Measurements from ENCODE around the gene CUL4A. TPM values are rescaled to one million over a fixed set of nuclear protein-coding genes. Genes with fewer than 3 reads are reported as not detected.

The CUL4A gene
- total RNA-seq, 1 experiment from 2014 or later: 97.1 TPM

DNA sequence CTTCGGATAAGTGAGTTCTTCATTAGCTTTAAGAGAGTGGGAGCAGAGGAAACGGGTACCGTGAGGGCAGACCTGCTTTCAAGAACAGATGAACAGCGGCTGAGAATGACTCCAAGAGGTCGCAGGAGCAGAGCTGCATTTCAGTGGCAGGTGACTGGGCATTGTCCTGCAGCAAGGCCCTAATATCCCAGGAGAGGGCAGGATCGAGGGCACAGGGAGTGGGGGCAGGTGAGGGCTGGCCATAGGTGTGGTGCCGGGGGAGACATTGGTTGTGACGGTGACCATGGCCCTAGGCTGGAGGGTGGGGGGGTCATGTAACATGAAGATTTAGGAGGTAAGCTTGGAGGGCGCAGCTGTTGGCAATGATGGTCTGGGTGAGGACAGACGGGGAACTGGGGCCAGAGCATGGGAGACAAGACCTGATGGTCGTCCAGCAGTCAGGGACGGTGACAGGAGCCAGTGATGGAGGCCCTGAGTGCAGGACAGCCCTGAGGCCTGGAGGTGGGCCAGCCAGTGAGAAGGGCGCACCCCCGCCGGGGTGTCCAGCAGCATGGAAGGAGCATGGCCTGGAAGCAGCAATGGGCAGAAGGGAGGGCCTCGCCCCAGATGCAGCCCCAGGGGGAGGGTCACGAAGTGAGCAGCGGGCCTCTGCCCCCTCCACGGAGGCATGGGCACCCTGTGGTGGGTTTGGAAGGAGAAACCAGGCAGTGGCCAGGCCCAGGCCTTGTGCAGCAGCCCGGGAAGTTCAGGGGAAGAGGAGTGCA, 58.4 kb downstream of the CUL4A start:
- no peak overlapping the region for H3K4me3 ChIP-seq (ENCODE audit: low read length)
- H3K36me3 ChIP-seq (ENCODE audit: insufficient read depth, low read length): peaks cover 18% of the 10 kb centered on the region; the same call in 1 of the 2 replicates
- H3K4me2 ChIP-seq (ENCODE audit: low read depth, low read length, poor library complexity, severe bottlenecking): no peak overlapping the region
- H3K27ac ChIP-seq (ENCODE audit: low read length): no peak overlapping the region
- H3K79me2 ChIP-seq (ENCODE audit: low read length): no peaks in the 10 kb centered on the region
- peaks cover 30% of the 10 kb centered on the region for H3K4me1 ChIP-seq (ENCODE audit: low read length)
- no peak overlapping the region for H3K9ac ChIP-seq (ENCODE audit: low read length)
- H4K20me1 ChIP-seq (ENCODE audit: insufficient read depth, low read depth, low read length): no peaks in the 10 kb centered on the region
- H2AFZ ChIP-seq (ENCODE audit: low read length): no peak overlapping the region
- H3K9me3 ChIP-seq (ENCODE audit: low read length): no peaks in the 10 kb centered on the region
- no peak for DNase-seq
- H3K9me2 ChIP-seq (replicated peaks; ENCODE audit: insufficient read depth, low read length): no peaks in the 10 kb centered on the region
- no peaks in the 10 kb centered on the region for H3K27me3 ChIP-seq (ENCODE audit: low read length)

DNA sequence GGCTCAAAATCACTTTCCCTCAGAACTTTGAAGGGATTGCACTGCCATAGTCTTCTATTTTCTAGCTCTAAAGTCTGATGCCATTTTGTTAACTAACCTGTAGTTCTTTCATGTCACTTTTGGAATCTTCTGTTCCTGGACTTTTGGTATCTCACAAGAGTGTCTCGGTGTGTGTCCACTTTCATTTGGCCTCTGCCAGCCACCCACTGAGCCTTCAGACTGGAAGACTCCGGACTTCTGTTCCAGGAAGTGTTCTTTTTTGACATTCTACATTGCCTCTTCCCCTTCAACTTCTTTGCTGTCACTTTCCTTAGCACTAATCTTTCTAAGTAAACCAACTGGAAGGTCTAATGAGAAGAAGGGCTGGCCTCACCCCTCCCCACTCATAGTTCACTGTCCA, 62.6 kb downstream of the CUL4A start:
- Histone ChIP-seq H3K9me2 (replicated peaks; ENCODE audit: insufficient read depth, low read length) (no peaks in the 10 kb centered on the region), H3K4me2 (ENCODE audit: low read depth, low read length, poor library complexity, severe bottlenecking) (peak overlapping the region; percentile 46), H3K4me1 (ENCODE audit: low read length) (peaks cover 22% of the 10 kb centered on the region), H3K36me3 (ENCODE audit: insufficient read depth, low read length) (0 out of 2 replicates have a peak, but pooled peaks cover 15% of the 10 kb centered on the region), H3K79me2 (ENCODE audit: low read length) (no peaks in the 10 kb centered on the region), H3K27ac (ENCODE audit: low read length) (peak overlapping the region; percentile 90), H2AFZ (ENCODE audit: low read length) (no peak overlapping the region), H4K20me1 (ENCODE audit: insufficient read depth, low read depth, low read length) (no peaks in the 10 kb centered on the region), H3K9me3 (ENCODE audit: low read length) (no peaks in the 10 kb centered on the region), H3K27me3 (ENCODE audit: low read length) (no peaks in the 10 kb centered on the region), H3K9ac (ENCODE audit: low read length) (no peak overlapping the region), H3K4me3 (ENCODE audit: low read length) (no peak overlapping the region)
- no peak for DNase-seq

DNA sequence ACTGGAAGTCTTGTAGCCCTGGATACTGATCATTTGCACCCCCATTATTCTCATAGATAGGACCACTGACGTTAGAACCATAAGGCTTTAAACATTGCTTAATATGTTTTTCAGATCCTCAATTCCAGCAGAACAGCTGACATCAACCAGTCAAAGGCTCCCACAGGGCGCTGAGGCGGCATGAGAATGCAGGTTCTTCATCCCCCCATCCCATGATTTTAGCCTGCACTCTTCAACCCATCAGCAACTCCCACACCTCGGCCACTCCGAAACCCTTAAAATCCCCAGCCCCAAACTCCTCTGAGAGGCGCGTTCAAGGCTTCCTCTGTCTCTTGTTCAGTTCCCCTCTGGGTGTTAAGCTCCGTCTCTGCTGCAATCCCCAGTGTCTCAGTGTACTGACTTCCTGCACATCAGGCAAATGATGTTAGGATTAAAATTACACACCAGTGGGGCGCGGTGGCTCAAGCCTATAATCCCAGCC, 63.3 kb downstream of the CUL4A start:
- peak overlapping the region; percentile 46 for H3K4me2 ChIP-seq (ENCODE audit: low read depth, low read length, poor library complexity, severe bottlenecking)
- peaks cover 22% of the 10 kb centered on the region for H3K4me1 ChIP-seq (ENCODE audit: low read length)
- DNase-seq: peak; percentile 74
- H2AFZ ChIP-seq (ENCODE audit: low read length): no peak overlapping the region
- H3K4me3 ChIP-seq (ENCODE audit: low read length): peak overlapping the region; percentile 35; the same call in 1 of the 2 replicates
- no peaks in the 10 kb centered on the region for H3K79me2 ChIP-seq (ENCODE audit: low read length)
- no peaks in the 10 kb centered on the region for H3K9me3 ChIP-seq (ENCODE audit: low read length)
- H3K9ac ChIP-seq (ENCODE audit: low read length): peak overlapping the region; percentile 60
- H3K36me3 ChIP-seq (ENCODE audit: insufficient read depth, low read length): 0 out of 2 replicates have a peak, but pooled peaks cover 15% of the 10 kb centered on the region
- no peaks in the 10 kb centered on the region for H3K27me3 ChIP-seq (ENCODE audit: low read length)
- no peaks in the 10 kb centered on the region for H3K9me2 ChIP-seq (replicated peaks; ENCODE audit: insufficient read depth, low read length)
- no peaks in the 10 kb centered on the region for H4K20me1 ChIP-seq (ENCODE audit: insufficient read depth, low read depth, low read length)
- peak overlapping the region; percentile 90 for H3K27ac ChIP-seq (ENCODE audit: low read length)

DNA sequence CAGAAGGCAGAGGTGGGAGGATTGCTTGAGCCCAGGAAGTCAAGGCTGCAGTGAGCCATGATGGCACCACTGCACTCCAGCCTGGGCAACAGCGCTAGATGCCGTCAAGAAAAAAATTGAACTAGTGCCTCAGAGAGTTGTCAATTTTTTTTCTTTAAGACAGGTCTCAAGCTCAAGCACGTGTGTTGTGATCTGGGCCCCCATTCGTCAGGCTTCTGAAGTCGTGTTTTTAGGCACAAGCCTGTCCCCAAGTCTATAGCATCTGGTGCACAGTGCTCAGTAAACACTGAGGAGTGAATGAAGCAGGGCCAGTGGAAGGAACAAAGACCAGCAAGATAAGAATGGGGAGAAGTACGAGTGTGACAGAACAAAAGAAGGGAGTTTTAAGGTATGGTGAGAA, 63.9 kb downstream of the CUL4A start:
- no peaks in the 10 kb centered on the region for H3K79me2 ChIP-seq (ENCODE audit: low read length)
- peak overlapping the region; percentile 90 for H3K27ac ChIP-seq (ENCODE audit: low read length)
- no peaks in the 10 kb centered on the region for H3K9me2 ChIP-seq (replicated peaks; ENCODE audit: insufficient read depth, low read length)
- peak overlapping the region; percentile 46 for H3K4me2 ChIP-seq (ENCODE audit: low read depth, low read length, poor library complexity, severe bottlenecking)
- no peak overlapping the region for H2AFZ ChIP-seq (ENCODE audit: low read length)
- no peaks in the 10 kb centered on the region for H4K20me1 ChIP-seq (ENCODE audit: insufficient read depth, low read depth, low read length)
- H3K4me1 ChIP-seq (ENCODE audit: low read length): peaks cover 22% of the 10 kb centered on the region
- no peaks in the 10 kb centered on the region for H3K27me3 ChIP-seq (ENCODE audit: low read length)
- H3K9me3 ChIP-seq (ENCODE audit: low read length): no peaks in the 10 kb centered on the region
- 0 out of 2 replicates have a peak, but pooled peaks cover 15% of the 10 kb centered on the region for H3K36me3 ChIP-seq (ENCODE audit: insufficient read depth, low read length)
- no peak overlapping the region for H3K9ac ChIP-seq (ENCODE audit: low read length)
- no peak for DNase-seq
- no peak overlapping the region for H3K4me3 ChIP-seq (ENCODE audit: low read length)

DNA sequence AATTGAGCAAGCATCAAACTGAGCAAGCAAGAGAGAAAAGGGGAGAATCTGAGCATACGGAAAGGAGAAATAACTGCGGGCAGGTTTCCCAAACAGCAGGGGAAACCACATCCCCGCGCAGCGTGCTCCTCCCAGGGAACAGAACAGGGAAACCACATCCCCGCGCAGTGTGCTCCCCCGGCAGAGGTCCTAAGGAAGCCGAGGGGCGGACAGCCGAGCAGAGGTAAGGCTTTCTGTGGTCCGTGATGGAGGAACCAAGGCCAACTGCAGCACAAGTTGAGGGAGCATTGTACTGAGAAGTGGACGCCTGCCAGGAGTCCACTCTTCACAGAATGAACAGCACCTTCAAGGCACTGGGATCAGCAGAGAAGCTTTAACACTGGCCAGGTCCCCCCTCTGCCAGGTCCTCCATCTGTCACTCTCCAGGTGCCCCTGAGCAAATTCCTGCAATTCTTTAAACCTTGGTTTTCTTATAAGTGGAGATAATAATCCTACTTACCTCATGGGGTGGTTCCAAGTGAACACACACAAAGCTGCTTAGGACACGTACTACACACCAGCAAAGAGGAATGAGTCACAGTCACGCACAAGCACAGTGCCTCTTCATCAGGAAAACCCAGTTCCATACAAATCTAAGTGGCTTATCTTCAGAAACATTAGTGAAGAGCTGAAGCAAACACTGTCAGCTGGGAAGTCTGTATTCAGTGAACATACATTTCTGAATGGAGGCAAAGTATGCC, 64.6 kb downstream of the CUL4A start:
- no peak overlapping the region for H2AFZ ChIP-seq (ENCODE audit: low read length)
- no peak overlapping the region for H3K9ac ChIP-seq (ENCODE audit: low read length)
- 0 out of 2 replicates have a peak, but pooled peaks cover 13% of the 10 kb centered on the region for H3K36me3 ChIP-seq (ENCODE audit: insufficient read depth, low read length)
- no peaks in the 10 kb centered on the region for H3K79me2 ChIP-seq (ENCODE audit: low read length)
- no peak overlapping the region for H3K4me2 ChIP-seq (ENCODE audit: low read depth, low read length, poor library complexity, severe bottlenecking)
- H3K4me3 ChIP-seq (ENCODE audit: low read length): no peak overlapping the region
- H3K27me3 ChIP-seq (ENCODE audit: low read length): no peaks in the 10 kb centered on the region
- no peaks in the 10 kb centered on the region for H3K9me3 ChIP-seq (ENCODE audit: low read length)
- H3K9me2 ChIP-seq (replicated peaks; ENCODE audit: insufficient read depth, low read length): no peaks in the 10 kb centered on the region
- H4K20me1 ChIP-seq (ENCODE audit: insufficient read depth, low read depth, low read length): no peaks in the 10 kb centered on the region
- H3K4me1 ChIP-seq (ENCODE audit: low read length): peaks cover 22% of the 10 kb centered on the region
- H3K27ac ChIP-seq (ENCODE audit: low read length): peak overlapping the region; percentile 90; the same call in 1 of the 2 replicates
- no peak for DNase-seq

DNA sequence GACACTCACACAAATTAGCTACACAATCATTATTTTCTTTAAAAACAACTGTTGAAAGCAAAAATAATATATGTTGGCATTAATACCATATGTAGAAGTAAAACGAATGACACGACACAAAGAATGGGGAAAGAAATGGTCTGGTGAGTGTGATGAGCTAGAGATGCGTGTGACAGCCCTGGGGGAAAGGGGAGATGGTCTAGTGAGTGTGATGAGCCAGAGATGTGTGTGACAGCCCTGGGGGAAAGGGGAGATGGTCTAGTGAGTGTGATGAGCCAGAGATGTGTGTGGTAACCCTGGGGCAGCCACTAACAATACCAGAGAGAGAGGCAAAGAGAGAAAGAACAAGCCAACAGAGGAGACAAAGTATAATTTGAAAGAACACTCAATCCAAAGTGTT, 65.3 kb downstream of the CUL4A start:
- no peaks in the 10 kb centered on the region for H4K20me1 ChIP-seq (ENCODE audit: insufficient read depth, low read depth, low read length)
- no peak overlapping the region for H2AFZ ChIP-seq (ENCODE audit: low read length)
- H3K27ac ChIP-seq (ENCODE audit: low read length): no peak overlapping the region
- H3K9ac ChIP-seq (ENCODE audit: low read length): no peak overlapping the region
- no peaks in the 10 kb centered on the region for H3K9me3 ChIP-seq (ENCODE audit: low read length)
- H3K4me3 ChIP-seq (ENCODE audit: low read length): no peak overlapping the region
- H3K79me2 ChIP-seq (ENCODE audit: low read length): no peaks in the 10 kb centered on the region
- H3K4me1 ChIP-seq (ENCODE audit: low read length): peaks cover 22% of the 10 kb centered on the region
- H3K36me3 ChIP-seq (ENCODE audit: insufficient read depth, low read length): 0 out of 2 replicates have a peak, but pooled peaks cover 15% of the 10 kb centered on the region
- DNase-seq: no peak
- H3K27me3 ChIP-seq (ENCODE audit: low read length): no peaks in the 10 kb centered on the region
- no peaks in the 10 kb centered on the region for H3K9me2 ChIP-seq (replicated peaks; ENCODE audit: insufficient read depth, low read length)
- no peak overlapping the region for H3K4me2 ChIP-seq (ENCODE audit: low read depth, low read length, poor library complexity, severe bottlenecking)

DNA sequence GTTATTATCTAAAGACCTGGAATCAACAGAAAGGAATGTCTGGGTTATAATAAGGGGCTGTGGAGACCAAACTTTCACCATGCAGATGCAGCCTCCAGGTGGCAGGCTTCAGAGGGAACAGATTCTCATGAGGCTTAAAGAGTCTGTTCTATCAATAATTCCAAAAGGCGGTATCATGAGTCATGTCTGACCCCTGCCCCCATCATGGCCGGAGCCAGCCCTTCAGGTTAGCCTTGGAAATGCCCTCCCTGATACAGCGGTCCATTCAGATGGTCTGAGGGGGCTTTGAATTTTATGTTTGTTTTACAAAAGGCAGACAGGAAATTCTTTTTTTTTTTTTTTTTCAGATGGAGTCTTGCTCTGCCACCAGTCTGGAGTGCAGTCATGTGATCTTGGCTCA, 66.0 kb downstream of the CUL4A start:
- peak; percentile 61 for DNase-seq
- Histone ChIP-seq H3K4me2 (ENCODE audit: low read depth, low read length, poor library complexity, severe bottlenecking) (no peak overlapping the region), H3K36me3 (ENCODE audit: insufficient read depth, low read length) (0 out of 2 replicates have a peak, but pooled peaks cover 15% of the 10 kb centered on the region), H3K4me1 (ENCODE audit: low read length) (peaks cover 22% of the 10 kb centered on the region), H3K4me3 (ENCODE audit: low read length) (no peak overlapping the region), H3K9me2 (replicated peaks; ENCODE audit: insufficient read depth, low read length) (no peaks in the 10 kb centered on the region), H2AFZ (ENCODE audit: low read length) (no peak overlapping the region), H3K79me2 (ENCODE audit: low read length) (no peaks in the 10 kb centered on the region), H3K27ac (ENCODE audit: low read length) (no peak overlapping the region), H3K9ac (ENCODE audit: low read length) (no peak overlapping the region), H3K9me3 (ENCODE audit: low read length) (no peaks in the 10 kb centered on the region), H4K20me1 (ENCODE audit: insufficient read depth, low read depth, low read length) (no peaks in the 10 kb centered on the region), H3K27me3 (ENCODE audit: low read length) (no peaks in the 10 kb centered on the region)

DNA sequence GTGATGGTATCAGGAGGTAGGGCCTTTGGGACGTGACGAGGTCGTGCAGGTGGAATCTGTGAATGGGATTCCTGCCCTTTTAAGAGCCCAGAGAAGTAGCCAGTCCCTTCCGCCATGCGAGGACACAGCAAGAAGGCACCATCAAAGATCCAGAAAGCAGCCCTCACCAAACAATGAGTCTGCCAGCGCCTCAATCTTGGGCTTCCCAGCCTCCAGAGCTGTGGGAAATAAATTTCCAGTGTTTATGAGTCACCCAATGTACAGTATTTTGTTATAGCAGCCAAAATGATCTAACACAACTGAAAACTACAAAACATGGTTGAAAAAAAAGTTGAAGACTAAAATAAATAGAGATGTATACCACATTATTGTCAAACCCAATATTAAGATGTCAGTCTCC, 70.7 kb downstream of the CUL4A start:
- H3K27me3 ChIP-seq (ENCODE audit: low read length): no peaks in the 10 kb centered on the region
- no peaks in the 10 kb centered on the region for H3K9me2 ChIP-seq (replicated peaks; ENCODE audit: insufficient read depth, low read length)
- no peak overlapping the region for H3K4me2 ChIP-seq (ENCODE audit: low read depth, low read length, poor library complexity, severe bottlenecking)
- H3K9me3 ChIP-seq (ENCODE audit: low read length): no peaks in the 10 kb centered on the region
- no peaks in the 10 kb centered on the region for H3K4me1 ChIP-seq (ENCODE audit: low read length)
- no peak overlapping the region for H3K27ac ChIP-seq (ENCODE audit: low read length)
- DNase-seq: no peak
- H3K79me2 ChIP-seq (ENCODE audit: low read length): no peaks in the 10 kb centered on the region
- no peak overlapping the region for H2AFZ ChIP-seq (ENCODE audit: low read length)
- H3K4me3 ChIP-seq (ENCODE audit: low read length): no peak overlapping the region
- H3K36me3 ChIP-seq (ENCODE audit: insufficient read depth, low read length): 0 out of 2 replicates have a peak, but pooled peaks cover 10% of the 10 kb centered on the region
- H4K20me1 ChIP-seq (ENCODE audit: insufficient read depth, low read depth, low read length): no peaks in the 10 kb centered on the region
- no peak overlapping the region for H3K9ac ChIP-seq (ENCODE audit: low read length)

All from Karpas-422 (cell line).